GM19468 (cell line): ENCODE data around the gene NRXN2.
"Not testable (repeated sequence)": the region's sequence is repeated elsewhere in the genome, so short reads cannot be mapped to it uniquely, and the experiment has no call there.

Source experiments
- ATAC-seq: cut with Tn5 transposase; IDR thresholded peaks from one replicate; pipeline ENCODE4 v1.9.1; 2021; ENCODE audit warnings: mild to moderate bottlenecking, moderate library complexity, moderate number of reproducible peaks; ENCODE audit not compliant: unreplicated experiment; ENCODE audit errors: extremely low read depth

Gene NRXN2

DNA sequence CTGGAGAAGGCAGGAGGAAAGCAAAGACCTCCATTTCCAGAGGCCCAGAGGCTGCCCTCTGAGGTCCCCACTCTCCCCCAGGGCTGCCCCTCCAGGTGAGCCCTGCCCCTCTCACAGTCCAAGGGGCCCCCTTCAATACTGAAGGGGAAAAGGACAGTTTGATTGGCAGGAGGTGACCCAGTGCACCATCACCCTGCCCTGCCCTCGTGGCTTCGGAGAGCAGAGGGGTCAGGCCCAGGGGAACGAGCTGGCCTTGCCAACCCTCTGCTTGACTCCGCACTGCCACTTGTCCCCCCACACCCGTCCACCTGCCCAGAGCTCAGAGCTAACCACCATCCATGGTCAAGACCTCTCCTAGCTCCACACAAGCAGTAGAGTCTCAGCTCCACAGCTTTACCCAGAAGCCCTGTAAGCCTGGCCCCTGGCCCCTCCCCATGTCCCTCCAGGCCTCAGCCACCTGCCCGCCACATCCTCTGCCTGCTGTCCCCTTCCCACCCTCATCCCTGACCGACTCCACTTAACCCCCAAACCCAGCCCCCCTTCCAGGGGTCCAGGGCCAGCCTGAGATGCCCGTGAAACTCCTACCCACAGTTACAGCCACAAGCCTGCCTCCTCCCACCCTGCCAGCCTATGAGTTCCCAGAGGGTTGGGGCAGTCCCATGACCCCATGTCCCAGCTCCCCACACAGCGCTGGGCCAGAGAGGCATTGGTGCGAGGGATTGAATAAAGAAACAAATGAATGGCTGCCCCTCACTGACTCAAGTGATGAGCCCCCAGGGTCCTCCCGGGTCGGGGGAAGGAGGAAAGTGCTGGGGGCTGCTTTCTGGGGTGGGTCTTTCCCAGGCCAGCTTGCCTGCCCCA is 121.2 kb downstream of the NRXN2 start:
- no peak for ATAC-seq

DNA sequence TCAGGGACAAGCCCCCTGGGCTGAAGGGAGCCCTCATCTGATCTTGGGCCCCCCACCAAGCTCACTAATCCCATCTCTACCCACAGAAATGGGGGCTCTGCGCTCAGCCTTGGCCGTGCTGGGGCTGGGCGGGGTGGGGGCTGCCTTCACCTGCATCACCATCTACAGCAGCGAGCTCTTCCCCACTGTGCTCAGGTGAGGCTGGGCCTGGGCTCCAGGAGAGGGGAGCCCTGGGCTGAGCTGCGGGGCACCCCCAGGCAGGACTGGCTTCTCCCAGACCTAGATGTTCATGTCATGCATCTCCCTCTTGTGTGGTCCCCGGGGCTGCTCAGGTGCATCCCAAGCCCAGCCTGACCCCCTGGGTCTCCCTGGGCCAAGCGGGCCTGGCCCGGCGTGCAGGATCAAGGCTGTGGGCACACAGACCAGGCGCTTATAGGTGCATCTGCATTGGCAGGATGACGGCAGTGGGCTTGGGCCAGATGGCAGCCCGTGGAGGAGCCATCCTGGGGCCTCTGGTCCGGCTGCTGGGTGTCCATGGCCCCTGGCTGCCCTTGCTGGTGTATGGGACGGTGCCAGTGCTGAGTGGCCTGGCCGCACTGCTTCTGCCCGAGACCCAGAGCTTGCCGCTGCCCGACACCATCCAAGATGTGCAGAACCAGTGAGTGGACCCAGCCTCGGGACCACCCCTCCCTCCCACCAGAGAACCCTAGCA is 122.6 kb downstream of the NRXN2 start:
- no peak for ATAC-seq

DNA sequence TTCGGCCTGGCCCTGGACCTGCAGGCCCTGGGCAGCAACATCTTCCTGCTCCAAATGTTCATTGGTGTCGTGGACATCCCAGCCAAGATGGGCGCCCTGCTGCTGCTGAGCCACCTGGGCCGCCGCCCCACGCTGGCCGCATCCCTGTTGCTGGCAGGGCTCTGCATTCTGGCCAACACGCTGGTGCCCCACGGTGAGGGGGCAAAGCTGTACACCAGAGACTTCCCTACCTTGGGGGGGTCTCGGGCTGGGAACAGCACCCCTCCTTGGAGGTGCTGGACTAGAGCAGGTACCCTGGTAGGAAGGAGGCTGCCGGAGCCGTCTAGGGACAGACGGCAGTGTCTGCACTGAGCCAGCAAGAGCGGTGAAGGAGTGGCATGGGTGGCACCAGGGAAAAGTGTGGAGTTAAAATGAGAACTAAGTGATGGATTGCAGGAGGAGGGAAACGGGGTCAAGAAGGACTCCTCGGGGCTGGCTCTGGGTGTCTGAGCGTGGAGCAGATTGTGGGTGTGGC is 123.2 kb downstream of the NRXN2 start:
- no peak for ATAC-seq

DNA sequence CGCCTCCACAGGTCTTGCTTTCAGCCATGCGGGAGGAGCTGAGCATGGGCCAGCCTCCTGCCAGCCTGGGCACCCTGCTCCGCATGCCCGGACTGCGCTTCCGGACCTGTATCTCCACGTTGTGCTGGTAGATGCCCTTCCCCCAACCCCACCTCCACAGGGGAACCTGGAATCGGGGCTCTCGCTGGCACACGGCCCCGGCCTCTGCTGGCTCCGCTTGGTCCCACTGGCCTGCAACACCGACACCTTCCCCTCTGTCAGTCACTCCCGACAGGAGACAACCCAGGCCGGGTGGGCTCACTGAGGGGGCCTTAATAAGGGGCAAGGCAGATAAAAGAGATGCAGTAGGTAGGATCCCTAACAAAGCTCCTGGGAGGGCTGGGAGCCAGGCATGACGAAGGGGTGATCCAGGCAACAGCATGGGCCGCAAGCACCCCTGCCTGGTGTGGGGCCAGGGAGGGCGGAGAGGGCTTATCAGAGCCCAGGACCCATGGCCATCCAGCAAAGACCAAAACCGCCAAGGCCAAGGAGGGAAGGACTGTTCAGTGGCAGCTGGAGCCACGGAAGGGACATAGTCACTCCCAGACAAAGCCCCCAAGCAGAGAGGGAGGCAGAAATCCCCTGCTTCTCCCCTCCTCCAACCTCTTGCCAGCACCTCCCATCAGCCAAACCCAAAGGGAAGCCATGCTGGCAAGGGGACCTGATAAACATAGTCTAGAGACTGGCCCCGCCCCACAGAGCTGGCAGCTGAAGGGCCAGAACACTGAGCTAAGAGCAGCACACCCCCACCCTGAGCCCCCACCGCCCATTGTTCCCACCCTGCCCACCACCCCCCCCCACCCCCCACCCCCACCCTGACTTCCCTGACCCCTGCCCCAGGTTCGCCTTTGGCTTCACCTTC is 124.0 kb downstream of the NRXN2 start:
- no peak for ATAC-seq

DNA sequence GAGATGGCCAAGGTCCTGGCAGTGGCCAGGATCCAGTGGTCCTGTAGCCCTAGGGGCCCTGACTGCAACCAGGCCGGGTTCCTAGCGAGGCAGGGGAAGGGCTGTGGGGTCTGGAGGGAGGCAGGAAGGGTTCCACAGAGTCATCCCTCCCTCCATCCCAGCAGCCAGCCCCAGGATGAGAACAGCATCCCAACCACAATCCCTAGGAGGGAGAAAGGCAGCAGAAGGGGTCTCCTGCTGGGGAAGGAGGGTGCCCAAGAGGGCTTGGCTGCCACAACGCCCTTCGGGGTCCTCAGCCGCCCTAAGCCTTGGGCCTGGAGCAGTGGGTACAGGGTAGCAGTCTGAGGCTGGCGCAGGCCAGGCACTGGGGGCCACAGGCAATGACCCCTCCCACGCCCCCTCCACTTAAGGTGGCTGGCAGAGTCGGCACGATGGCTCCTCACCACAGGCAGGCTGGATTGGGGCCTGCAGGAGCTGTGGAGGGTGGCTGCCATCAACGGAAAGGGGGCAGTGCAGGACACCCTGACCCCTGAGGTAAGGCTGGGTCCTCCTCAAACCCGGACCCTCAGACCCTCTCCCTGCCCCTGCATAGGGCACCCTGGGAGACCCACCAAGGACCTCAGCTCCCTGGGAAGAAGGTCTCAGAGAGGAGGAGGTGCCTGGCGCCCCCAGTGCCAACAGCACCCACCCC is 124.7 kb downstream of the NRXN2 start:
- no peak for ATAC-seq

DNA sequence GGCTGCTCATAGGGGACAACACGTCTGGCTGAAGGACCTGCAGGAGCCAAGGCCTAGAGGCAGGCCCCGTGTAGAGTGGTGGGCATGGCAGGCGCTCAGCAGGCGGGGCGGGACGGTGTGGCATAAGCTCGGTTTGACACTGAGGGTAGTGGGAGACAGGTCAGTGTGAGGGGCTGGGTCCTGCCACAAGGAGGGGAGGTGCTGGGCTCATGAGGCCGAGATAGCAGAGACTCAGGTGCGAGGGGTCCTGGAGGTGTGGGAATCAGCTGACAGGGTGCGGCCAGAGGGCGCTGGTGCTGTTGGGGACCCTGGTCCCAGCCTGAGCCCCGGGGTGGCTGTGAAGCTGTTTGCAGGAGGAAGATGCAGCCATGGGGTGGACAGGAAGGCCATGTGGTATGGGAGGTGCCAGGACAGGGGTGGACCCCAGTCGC is 125.3 kb downstream of the NRXN2 start:
- ATAC-seq: no peak

DNA sequence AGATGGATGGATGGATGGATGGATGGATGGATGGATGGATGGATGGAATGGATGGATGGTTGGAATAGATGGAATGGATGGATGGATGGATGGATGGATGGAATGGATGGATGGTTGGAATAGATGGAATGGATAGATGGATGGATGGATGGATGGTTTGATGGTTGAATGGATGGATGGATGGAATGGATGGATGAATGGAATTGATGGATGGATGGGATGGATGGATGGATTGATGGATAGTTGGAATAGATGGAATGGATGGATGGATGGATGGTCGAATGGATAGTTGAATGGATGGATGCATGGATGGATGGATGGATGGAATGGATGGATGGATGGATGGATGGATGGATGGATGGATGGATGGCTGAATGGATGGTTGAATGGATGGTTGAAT is 127.1 kb downstream of the NRXN2 start:
- not testable (repeated sequence) for ATAC-seq

DNA sequence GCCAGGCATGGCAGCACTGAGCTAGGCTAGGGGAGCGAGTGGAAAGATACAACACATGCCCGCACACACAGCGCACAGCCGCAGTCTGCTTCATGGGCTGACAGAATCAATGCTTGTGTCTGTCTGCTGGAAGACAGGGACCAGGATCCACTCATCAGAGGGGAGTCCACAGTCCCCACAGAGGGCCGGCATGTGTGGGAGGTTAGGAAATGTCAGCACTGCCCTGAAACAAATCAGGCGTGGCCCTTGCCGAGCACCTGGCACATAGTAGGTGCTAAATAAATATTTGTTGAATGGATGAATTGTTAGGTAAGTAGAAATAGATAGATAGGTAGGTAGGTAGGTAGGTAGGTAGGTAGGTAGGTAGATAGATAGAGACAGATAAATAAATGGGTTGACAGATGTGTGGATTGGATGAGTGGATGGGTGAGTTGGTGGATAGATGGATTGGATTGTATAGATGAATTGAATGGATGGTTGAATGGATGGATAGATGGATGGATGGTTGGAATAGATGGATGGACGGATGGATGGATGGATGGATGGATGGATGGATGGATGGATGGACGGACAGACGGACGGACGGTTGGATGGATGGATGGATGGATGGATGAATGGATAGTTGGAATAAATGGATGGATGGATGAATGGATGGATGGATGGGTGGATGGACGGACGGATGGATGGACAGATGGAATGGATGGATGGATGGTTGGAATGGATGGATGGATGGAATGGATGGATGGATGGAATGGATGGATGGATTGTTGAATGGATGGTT is 128.6 kb downstream of the NRXN2 start:
- ATAC-seq: no peak

DNA sequence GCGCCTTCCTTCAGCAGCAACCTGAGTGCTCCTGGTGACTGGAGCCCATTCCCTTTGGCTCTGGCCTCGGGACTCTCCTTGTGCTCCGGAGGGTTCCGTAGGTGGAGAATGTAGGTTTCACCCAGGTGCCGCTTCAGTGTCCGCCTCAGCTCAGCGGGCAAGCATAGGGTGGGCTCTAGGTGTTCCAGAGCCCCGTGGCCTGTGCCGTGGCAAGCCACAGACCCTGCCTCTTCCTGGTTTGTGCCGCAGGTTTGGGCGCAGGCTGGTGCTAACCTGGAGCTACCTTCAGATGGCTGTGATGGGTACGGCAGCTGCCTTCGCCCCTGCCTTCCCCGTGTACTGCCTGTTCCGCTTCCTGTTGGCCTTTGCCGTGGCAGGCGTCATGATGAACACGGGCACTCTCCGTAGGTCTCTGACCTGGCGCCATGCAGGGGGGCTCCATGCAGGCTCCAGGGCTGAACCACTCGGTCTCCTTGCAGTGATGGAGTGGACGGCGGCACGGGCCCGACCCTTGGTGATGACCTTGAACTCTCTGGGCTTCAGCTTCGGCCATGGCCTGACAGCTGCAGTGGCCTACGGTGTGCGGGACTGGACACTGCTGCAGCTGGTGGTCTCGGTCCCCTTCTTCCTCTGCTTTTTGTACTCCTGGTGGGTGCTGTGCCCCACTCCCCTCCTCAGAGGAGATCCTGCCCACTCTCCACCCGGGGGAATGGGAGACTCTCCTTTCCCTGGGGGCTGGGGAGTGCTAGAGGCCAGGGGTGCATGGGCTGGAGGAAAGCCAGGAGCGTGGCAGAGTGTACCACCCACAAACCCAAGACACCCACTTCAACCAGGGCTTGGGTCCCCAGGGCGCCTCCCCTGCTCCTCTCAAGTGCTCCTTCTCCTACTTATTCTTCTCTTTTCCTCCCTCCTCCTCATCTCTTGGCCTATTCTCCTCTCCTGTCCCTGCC is 129.6 kb downstream of the NRXN2 start:
- no peak for ATAC-seq

DNA sequence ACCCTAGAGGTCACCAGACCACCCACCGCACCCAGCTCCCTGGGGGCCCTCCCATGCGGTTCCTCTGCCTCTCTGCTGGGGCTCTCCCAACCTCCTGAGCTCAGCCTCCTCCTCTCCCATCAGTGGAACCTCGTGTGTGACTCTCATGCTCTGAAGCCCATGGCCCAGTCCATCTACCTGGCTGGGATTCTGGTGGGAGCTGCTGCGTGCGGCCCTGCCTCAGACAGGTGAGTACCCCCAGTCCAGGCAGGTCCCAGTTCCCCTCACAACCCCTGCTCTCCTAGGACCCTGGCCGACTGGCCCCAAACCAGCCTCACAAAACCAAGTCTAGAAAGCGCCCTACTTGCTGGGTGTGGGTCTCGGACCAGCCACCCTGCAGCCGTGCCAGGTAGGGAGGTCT is 130.3 kb downstream of the NRXN2 start:
- ATAC-seq: no peak

DNA sequence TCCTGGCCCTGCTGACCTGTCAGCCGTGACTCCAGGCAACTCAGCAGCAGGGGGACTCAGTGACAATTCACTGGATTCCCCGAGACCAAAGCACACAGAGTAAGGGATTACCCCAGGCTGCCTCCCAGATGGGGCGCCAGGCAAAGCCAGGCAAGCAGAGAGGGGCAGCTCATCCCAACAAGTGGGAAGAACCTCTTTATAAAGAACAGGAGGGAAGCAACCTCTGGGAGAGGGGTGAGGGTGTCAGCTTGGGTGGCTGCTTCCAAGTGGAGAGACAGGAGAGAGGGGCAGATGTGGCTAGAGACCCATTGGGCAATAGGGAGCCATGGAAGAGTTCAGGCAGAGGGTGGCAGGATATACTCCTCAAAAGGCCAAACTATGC is 130.8 kb downstream of the NRXN2 start:
- ATAC-seq: no peak

DNA sequence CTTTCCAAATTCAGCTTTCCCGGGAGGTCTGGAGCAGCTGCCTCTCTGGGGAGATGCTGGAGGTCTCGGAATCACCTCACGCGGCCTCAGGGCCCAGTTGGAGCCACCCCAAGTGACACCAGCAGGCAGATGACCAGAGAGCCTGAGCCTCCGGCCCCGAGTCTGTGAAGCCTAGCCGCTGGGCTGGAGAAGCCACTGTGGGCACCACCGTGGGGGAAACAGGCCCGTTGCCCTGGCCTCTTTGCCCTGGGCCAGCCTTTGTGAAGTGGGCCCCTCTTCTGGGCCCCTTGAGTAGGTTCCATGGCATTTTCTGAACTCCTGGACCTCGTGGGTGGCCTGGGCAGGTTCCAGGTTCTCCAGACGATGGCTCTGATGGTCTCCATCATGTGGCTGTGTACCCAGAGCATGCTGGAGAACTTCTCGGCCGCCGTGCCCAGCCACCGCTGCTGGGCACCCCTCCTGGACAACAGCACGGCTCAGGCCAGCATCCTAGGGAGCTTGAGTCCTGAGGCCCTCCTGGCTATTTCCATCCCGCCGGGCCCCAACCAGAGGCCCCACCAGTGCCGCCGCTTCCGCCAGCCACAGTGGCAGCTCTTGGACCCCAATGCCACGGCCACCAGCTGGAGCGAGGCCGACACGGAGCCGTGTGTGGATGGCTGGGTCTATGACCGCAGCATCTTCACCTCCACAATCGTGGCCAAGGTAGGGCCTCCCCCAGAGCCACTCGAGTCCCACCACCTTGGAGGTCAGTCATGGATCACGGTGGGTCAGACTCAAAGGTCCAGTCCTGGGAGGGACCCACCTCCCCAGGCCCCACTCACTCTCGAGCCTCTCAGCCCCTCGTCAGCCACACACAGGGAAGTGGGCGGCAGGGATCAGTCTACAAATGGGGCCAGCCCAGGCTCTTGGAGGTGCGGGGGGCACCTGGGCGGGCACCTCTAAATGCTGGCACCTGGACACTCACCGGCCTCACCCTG is 131.5 kb downstream of the NRXN2 start:
- no peak for ATAC-seq

DNA sequence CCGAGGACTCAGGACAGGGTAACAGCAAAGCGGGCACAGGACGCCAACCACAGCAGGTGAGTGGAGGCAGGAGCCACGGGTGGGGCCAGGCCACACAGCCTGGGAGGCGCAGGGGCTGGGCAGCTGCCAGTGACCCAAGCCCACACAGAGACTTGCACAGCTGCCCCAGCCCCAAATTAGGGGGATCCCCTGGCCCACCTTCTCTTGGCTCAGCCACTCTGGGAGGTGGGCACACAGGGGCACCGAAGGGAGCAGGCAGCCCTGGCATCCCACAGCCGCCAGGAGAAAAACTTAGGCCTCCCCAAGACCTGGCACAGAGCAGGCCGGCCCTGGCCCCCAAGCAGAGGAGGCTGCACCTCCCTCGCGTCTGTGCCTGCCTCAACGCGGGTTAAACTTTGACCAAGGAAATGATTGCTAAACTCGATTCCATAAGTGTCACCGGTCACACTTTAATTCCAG is 132.2 kb downstream of the NRXN2 start, which contains the start of gene SLC22A12:
SLC22A12 (plus strand) TSS at position 458 of the 459 bp plus-strand sequence. CDS start 337 bp downstream, outside the sequence.
- ATAC-seq: no peak

DNA sequence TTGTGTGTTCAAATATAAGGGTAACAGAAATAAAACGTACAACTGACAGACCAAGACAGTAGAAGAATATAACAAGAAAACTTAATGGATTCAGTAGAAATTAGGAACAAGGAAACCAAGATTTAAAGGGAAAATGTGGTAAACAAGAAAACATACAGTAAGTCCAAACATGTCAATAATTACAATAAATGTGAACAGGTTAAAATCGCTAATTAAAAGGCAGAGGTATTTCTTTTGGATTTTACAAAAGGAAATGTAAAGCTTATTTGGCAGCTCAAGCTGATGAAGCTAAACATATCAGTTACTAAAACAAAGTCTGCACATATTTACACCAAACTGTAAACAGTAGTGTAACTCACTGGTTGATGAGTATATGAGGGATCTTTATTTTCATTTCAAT is 134.3 kb downstream of the NRXN2 start:
- ATAC-seq: no peak

DNA sequence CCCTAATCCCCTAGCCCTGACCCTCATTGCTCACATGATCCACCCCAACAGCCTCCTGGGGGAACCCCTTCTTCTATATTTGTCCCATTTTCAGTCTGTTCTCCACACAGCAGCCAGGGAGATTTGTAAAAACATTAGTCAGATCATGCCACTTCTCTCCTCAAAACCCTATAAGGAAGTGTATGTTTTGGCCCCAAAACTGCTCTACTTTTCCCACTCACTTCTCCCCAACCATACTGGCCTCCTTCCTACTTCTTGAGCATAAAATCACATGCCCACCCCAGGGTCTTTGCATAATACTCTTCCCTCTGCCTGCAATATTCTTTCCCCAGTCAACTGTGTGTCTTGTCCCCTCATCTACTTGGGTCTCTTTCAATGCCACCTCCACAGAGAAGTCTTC is 136.6 kb downstream of the NRXN2 start:
- no peak for ATAC-seq

DNA sequence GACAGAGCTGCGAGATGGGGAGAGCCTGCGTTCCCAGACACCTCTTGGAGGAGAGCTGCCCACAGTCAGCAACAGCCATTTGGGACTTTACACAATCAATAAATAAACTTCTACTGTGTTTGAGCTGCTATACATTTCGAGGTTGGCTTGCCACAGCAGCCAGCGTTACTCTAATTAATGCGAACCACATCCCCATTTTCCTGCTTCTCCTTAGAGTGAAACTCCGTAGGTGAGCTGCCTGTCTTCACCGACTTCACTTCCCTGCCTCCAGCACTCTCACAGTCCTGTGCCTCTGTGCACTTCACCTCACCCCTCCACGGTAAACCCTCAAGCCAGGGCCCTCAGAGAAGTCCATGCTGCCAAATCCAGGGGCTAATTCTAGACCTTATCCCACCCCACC is 137.8 kb downstream of the NRXN2 start:
- ATAC-seq: no peak
